Thoracic aorta (tissue), 2 donors: Measurements from ENCODE around the gene PPP1R9A. TPM values are rescaled to one million over a fixed set of nuclear protein-coding genes. Genes with fewer than 3 reads are reported as not detected.

Source experiments
- ATAC-seq: fragments of 150-250 bp; one replicate; pipeline ENCODE4 v1.8.0; 2017; ENCODE audit warnings: low read depth; ENCODE audit not compliant: insufficient number of reproducible peaks, low FRiP score
- DNase-seq: peaks from one replicate; pipeline ENCODE4 v3.0.0-alpha.2; 2020; ENCODE audit warnings: low spot score
- H3K27ac ChIP-seq, 2 donors: fragments of 200-600 bp; sonication (generic); 1 replicate in 1 of 2; 2 replicates in 1 of 2; pipeline ENCODE4 v1.5.1; 2016; ENCODE audit warnings: mild to moderate bottlenecking in 2 of 2, moderate library complexity in 2 of 2
- H3K27me3 ChIP-seq: fragments of 200-600 bp; sonication (generic); replicated peaks from 2 replicates; pipeline ENCODE4 v1.6.0; 2016; ENCODE audit warnings: mild to moderate bottlenecking; ENCODE audit not compliant: insufficient read depth
- H3K36me3 ChIP-seq: fragments of 200-600 bp; sonication (generic); one replicate; pipeline ENCODE4 v1.5.1; 2016
- H3K4me1 ChIP-seq, 2 donors: fragments of 200-600 bp; sonication (generic); 1 replicate in 1 of 2; 2 replicates in 1 of 2; pipeline versions ENCODE4 v1.5.1 to v1.6.0; 2016; ENCODE audit warnings: low read depth in 2 of 2, mild to moderate bottlenecking in 1 of 2; ENCODE audit not compliant: control insufficient read depth in 1 of 2
- H3K4me3 ChIP-seq: fragments of 200-600 bp; sonication (generic); 2 replicates; pipeline ENCODE4 v1.5.1; 2016; ENCODE audit warnings: mild to moderate bottlenecking
- H3K9me3 ChIP-seq: fragments of 200-600 bp; sonication (generic); 2 replicates; pipeline ENCODE4 v1.5.1; 2016
- total RNA-seq, 2 donors: library from RNA; depleted of rRNA; stranded (reverse); fragments of >200 nt; gene quantifications; one replicate each; pipeline versions ENCODE4 v1.1.0 to v1.2.3, GENCODE V29; 2016
- TF ChIP-seq, protein P1 (sequence below): fragments of 200-600 bp; sonication (generic); IDR thresholded peaks from one replicate; pipeline ENCODE4 v1.5.1; 2019; ENCODE audit warnings: antibody characterized with exemption

PPP1R9A gene
- total RNA-seq, 2 donors from 2014 or later: 5.7 to 11.8 TPM

GRCh38 chr7:95201727-95202126 is 294.3 kb downstream of the PPP1R9A start:
- ATAC-seq (no peak), DNase-seq (no peak)
- Histone ChIP-seq H3K4me3 (no peak overlapping the region), H3K27ac (no peak overlapping the region), H3K27me3 (no peaks in the 10 kb centered on the region), H3K9me3 (no peaks in the 10 kb centered on the region), H3K36me3 (no peaks in the 10 kb centered on the region), H3K4me1 (peaks cover 7 to 9% of the 10 kb centered on the region in 2 donors)
- TF ChIP-seq, protein P1, sequence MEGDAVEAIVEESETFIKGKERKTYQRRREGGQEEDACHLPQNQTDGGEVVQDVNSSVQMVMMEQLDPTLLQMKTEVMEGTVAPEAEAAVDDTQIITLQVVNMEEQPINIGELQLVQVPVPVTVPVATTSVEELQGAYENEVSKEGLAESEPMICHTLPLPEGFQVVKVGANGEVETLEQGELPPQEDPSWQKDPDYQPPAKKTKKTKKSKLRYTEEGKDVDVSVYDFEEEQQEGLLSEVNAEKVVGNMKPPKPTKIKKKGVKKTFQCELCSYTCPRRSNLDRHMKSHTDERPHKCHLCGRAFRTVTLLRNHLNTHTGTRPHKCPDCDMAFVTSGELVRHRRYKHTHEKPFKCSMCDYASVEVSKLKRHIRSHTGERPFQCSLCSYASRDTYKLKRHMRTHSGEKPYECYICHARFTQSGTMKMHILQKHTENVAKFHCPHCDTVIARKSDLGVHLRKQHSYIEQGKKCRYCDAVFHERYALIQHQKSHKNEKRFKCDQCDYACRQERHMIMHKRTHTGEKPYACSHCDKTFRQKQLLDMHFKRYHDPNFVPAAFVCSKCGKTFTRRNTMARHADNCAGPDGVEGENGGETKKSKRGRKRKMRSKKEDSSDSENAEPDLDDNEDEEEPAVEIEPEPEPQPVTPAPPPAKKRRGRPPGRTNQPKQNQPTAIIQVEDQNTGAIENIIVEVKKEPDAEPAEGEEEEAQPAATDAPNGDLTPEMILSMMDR: no peak

- H3K4me3 ChIP-seq: no peak overlapping the region
- TF ChIP-seq, protein P1: no peak
- H3K27me3 ChIP-seq: no peaks in the 10 kb centered on the region
- H3K27ac ChIP-seq: no peak overlapping the region
- no peaks in the 10 kb centered on the region for H3K9me3 ChIP-seq
- ATAC-seq (no peak), DNase-seq (no peak)
- H3K4me1 ChIP-seq: peaks cover 7 to 9% of the 10 kb centered on the region in 2 donors
- H3K36me3 ChIP-seq: no peaks in the 10 kb centered on the region
Measured at GRCh38 chr7:95204618-95205017, 297.2 kb downstream of the PPP1R9A start.

DNA sequence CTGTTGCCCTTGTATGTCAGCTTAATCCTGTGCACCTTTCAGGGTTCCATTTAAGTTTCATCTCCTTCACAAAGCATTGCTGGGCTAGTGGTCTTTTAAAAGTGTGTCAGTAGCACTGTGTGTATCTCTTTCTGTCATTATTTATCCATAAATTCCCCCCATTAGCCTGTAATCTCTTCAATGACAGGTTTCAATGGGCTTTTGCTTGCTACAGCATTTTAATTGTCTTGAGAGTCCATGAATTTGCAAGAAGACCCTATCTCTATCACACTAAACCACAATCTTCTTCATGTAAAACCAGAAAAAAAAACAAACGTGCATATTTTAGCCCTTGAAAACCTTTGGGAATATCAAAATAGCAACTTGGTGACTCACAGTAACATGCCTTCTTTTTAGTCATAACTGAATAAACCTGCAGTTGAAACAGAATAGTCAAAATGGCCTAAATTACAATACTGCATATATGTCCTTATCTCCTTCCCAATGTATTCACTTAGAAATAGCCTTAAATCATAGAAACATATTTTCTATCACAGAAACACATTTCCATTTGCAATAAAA is 298.4 kb downstream of the PPP1R9A start:
- DNase-seq (no peak), ATAC-seq (no peak)
- H3K9me3 ChIP-seq: no peaks in the 10 kb centered on the region
- H3K27me3 ChIP-seq: no peaks in the 10 kb centered on the region
- H3K27ac ChIP-seq: peak overlapping the region in 1 of 2 donors; percentile 29
- H3K36me3 ChIP-seq: no peaks in the 10 kb centered on the region
- H3K4me1 ChIP-seq: peaks cover 7 to 9% of the 10 kb centered on the region in 2 donors
- TF ChIP-seq, protein P1: no peak
- peak overlapping the region; percentile 41 for H3K4me3 ChIP-seq

- Histone ChIP-seq H3K36me3 (no peaks in the 10 kb centered on the region), H3K4me3 (no peak overlapping the region), H3K4me1 (peaks cover 9 to 11% of the 10 kb centered on the region in 2 donors), H3K27ac (no peak overlapping the region), H3K9me3 (no peaks in the 10 kb centered on the region), H3K27me3 (no peaks in the 10 kb centered on the region)
- ATAC-seq: no peak
- TF ChIP-seq, protein P1: no peak
- DNase-seq: no peak
Measured at GRCh38 chr7:95209276-95209675, 301.9 kb downstream of the PPP1R9A start.

DNA sequence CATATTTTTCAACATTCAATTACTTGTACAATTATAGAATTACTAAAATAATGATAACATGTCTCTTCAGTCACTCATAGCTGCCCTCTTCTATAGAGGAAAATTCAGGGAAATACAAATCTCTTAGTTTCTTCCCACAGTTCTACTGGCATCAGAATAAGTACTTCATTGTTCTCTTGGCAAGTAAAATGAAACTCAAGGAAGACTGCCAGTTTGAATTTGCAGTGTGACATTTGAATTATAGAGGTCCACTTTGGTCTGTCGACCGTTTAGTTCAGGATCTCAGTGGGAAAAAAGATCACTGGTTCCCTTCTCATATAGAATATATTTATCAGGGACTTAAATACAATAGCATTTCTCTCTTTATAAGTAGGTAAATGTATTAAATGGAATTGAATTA is 302.4 kb downstream of the PPP1R9A start:
- peaks cover 9 to 11% of the 10 kb centered on the region in 2 donors for H3K4me1 ChIP-seq
- TF ChIP-seq, protein P1: no peak
- no peaks in the 10 kb centered on the region for H3K9me3 ChIP-seq
- DNase-seq (no peak), ATAC-seq (no peak)
- no peaks in the 10 kb centered on the region for H3K36me3 ChIP-seq
- no peaks in the 10 kb centered on the region for H3K27me3 ChIP-seq
- no peak overlapping the region for H3K4me3 ChIP-seq
- no peak overlapping the region for H3K27ac ChIP-seq
